ENCODE results near the gene MED26.

Gene MED26

DNA sequence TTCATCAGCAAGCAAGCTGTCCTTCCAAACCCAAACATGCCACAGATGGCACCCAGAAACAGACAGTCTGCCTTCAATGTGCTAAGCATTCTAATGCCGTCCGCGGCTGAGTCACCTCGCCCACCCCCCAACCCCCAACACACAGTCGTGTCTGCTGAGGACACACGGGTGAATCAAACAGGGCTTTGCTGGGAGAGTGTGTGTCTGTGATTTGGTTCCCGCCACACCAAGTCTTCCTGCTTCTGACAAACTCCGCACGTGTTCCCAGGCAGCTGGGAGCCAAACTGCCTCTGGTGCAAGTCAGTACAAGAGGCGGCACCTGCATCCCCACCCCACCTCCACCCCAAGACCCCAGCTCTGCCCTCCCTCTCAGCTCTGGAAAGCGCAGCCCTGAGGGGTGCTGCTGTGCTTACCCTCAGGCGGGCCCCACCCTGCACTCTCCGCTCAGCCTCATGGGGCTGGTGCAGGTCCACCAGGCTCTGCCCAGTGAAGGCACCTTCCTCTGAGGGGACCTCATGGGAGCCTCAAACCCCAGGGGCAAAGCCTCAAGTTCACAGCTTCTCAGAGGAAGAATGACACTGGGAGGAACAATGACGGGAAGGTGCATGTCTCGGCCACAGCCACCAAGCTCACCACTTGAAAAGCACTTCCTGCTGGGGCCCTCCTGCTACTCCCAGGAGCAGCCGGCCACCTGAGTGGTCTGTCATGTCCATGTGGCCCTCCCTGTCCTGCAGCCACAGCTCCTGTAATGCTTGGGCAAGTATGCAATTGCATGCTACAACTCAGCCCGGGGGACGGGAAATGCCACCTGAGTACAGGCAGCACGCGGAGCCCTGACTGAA, 40.8 kb downstream of the MED26 start:
- TF ChIP-seq, protein P1, sequence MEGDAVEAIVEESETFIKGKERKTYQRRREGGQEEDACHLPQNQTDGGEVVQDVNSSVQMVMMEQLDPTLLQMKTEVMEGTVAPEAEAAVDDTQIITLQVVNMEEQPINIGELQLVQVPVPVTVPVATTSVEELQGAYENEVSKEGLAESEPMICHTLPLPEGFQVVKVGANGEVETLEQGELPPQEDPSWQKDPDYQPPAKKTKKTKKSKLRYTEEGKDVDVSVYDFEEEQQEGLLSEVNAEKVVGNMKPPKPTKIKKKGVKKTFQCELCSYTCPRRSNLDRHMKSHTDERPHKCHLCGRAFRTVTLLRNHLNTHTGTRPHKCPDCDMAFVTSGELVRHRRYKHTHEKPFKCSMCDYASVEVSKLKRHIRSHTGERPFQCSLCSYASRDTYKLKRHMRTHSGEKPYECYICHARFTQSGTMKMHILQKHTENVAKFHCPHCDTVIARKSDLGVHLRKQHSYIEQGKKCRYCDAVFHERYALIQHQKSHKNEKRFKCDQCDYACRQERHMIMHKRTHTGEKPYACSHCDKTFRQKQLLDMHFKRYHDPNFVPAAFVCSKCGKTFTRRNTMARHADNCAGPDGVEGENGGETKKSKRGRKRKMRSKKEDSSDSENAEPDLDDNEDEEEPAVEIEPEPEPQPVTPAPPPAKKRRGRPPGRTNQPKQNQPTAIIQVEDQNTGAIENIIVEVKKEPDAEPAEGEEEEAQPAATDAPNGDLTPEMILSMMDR (IDR thresholded peaks at IDR 0.05; ENCODE audit: low read depth, low read length, missing control alignments), result no peak
- no peak overlapping the region for H3K4me3 ChIP-seq (ENCODE audit: low read depth, low read length)
- DNase-seq, result peak; percentile 59
- H3K27ac ChIP-seq, result no peak overlapping the region
- H3K27me3 ChIP-seq (replicated peaks), result no peaks in the 10 kb centered on the region
- H3K36me3 ChIP-seq (replicated peaks), result no peaks in the 10 kb centered on the region
- in situ Hi-C loops (cut with HindIII; ENCODE audit: low pct_ligation_motif_present, low sequenced_read_pairs), result no loop called here

DNA sequence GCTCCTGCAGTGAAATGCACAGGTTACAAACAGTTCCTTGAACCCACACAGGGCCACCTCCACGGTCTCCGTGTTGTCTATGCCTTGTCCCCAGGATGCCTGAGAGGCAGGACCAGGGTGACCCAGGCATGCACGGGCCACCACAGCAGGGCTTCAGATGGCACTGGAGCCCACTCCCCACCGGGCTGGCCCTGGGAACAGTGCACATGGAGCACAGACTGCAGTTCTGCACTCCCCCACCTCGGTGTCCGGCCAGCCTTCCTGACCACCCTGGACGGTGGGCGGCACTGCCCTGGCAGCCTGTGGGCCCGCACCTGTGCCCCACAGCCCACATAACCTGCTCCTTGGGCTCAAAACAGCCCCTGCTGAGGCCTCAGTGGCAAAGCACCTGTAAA, 41.5 kb downstream of the MED26 start:
- in situ Hi-C loops (cut with HindIII; ENCODE audit: low pct_ligation_motif_present, low sequenced_read_pairs), result no loop called here
- TF ChIP-seq, protein P1 (IDR thresholded peaks at IDR 0.05; ENCODE audit: low read depth, low read length, missing control alignments), result no peak
- no peak overlapping the region for H3K4me3 ChIP-seq (ENCODE audit: low read depth, low read length)
- DNase-seq, result no peak
- no peak overlapping the region for H3K27ac ChIP-seq
- H3K36me3 ChIP-seq (replicated peaks), result peaks cover 3% of the 10 kb centered on the region
- no peaks in the 10 kb centered on the region for H3K27me3 ChIP-seq (replicated peaks)

DNA sequence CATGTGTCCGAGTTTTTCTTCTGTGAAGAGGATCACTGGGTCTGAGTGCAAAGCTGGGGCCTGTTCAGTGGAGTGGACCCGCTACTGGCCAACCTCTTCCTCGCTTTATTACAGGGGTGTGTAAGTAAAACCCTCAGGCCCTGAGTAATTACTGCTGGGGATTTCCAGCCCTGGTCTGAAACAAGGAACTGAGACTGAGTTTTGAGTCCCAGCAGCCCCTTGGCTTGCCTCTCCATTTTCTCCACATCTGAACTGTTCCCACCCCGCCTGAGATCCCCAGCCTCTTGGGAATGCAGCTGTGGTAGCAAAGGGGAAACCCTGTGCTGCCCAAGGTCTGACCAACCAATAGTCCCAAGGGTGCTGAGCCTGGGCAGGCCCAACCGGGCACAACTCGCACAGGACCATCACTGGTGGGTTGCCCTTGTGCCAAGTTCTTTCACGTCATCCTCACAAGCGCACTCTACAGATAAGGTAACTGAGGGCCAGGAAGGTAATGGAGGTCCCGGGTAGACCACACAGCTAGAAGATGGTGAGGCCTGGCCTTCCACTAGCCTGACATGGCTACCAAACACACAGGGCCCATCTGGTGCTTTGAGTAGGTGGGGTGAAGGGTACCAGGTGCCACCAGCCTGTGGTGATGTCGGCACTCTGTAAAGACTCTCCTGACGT, 42.1 kb downstream of the MED26 start:
- TF ChIP-seq, protein P1 (IDR thresholded peaks at IDR 0.05; ENCODE audit: low read depth, low read length, missing control alignments), result no peak
- no peak overlapping the region for H3K4me3 ChIP-seq (ENCODE audit: low read depth, low read length)
- no peak overlapping the region for H3K27ac ChIP-seq
- in situ Hi-C loops (cut with HindIII; ENCODE audit: low pct_ligation_motif_present, low sequenced_read_pairs), result no loop called here
- DNase-seq, result no peak
- no peaks in the 10 kb centered on the region for H3K27me3 ChIP-seq (replicated peaks)
- peaks cover 3% of the 10 kb centered on the region for H3K36me3 ChIP-seq (replicated peaks)

DNA sequence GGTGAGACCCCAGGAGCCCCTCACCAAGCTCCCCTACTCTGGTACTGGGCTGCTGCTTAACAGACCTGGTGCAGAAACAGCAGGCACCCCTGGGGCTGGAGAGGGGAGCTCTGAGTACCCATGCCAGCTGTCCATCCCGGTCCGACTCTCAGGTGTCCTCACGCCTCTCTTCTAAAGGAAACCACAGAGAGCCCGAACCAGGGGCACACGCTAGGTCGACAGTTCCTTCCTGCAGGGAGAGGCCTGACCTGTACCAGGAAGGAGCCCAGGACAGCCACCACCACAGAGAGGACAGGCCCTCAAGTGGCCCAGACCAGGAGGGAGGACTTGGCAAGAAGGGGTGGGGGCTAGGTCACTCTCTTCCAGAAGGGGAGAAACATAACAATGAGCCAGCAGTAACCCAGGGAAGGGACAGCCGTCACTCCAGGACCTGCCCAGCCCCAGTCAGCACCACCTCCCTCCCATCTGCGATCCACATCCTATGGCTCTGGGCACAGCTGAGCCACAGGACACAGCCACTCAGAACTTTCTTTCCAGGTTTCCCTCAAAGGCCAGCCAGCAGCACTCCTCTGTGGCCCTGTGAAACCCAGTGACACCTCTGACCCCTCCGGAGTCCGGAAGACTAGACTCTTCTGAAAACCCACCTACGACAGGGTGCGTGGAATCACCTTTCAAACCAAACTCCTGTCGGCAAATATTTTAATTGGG, 42.8 kb downstream of the MED26 start:
- no peak overlapping the region for H3K4me3 ChIP-seq (ENCODE audit: low read depth, low read length)
- no peak for DNase-seq
- H3K27me3 ChIP-seq (replicated peaks), result no peaks in the 10 kb centered on the region
- H3K36me3 ChIP-seq (replicated peaks), result peaks cover 3% of the 10 kb centered on the region
- in situ Hi-C loops (cut with HindIII; ENCODE audit: low pct_ligation_motif_present, low sequenced_read_pairs), result no loop called here
- H3K27ac ChIP-seq, result peak overlapping the region; percentile 71
- TF ChIP-seq, protein P1 (IDR thresholded peaks at IDR 0.05; ENCODE audit: low read depth, low read length, missing control alignments), result no peak

DNA sequence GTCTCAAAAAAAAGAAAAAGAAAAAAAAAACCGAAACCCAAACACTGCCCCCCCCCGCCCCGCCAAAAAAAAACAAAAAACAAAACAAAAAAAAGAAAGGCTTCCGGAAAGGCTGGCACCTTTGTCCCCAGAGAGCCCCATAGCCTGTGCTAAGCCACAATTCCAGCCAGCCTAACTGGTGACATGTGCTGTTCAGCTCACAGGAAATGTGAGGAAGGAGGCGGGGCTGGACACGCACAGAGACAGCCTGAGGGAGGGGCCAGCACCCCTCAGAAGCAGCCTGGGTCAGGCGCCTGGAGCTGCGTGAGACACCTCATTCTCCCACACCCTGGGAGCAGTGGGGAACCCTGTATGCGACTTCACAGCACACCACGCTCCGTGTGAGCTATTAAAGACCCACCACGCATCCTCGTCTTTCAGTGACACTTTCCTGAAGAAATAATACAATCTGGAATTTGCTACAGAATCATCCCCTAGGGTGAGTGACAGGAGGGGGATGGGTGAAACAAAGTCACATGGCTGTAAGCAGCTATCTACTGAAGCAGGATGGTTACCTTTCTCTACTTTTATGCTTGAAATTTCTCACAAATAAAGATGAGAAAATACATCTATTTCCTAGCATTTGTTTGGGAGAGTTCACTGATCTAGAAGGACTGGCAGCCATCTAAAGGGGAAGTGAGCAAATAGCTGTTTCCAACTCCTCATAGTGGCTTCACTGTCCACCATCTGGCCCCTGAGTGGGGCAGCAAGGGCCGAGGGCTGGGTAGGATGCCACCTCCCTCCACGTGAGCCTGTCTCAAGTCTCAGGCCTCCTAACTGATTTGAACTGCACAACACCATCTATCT, 43.5 kb downstream of the MED26 start:
- TF ChIP-seq, protein P1 (IDR thresholded peaks at IDR 0.05; ENCODE audit: low read depth, low read length, missing control alignments), result no peak
- H3K4me3 ChIP-seq (ENCODE audit: low read depth, low read length), result peak overlapping the region; percentile 38

More for the DNA sequence above, 43.5 kb downstream of the MED26 start:
- H3K27me3 ChIP-seq (replicated peaks), result no peaks in the 10 kb centered on the region
- peak; percentile 80 for DNase-seq
- in situ Hi-C loops (cut with HindIII; ENCODE audit: low pct_ligation_motif_present, low sequenced_read_pairs), result no loop called here
- peaks cover 3% of the 10 kb centered on the region for H3K36me3 ChIP-seq (replicated peaks)
- H3K27ac ChIP-seq, result peak overlapping the region; percentile 71

All from brain microvascular endothelial cell (primary cell).